ENCODE data around the gene TAF6.

GRCh38 chr7:100105534-100105933, 13.6 kb downstream of the TAF6 start:
- no peak for TF ChIP-seq POLR2A (IDR thresholded peaks at IDR 0.05; ENCODE audit: low read length)
- no peak for TF ChIP-seq GATA1 (IDR thresholded peaks at IDR 0.05; ENCODE audit: low read depth, low read length)

Measured in erythroblast (primary cell).